ENCODE results near the gene ARHGEF17.

ARHGEF17 gene

DNA sequence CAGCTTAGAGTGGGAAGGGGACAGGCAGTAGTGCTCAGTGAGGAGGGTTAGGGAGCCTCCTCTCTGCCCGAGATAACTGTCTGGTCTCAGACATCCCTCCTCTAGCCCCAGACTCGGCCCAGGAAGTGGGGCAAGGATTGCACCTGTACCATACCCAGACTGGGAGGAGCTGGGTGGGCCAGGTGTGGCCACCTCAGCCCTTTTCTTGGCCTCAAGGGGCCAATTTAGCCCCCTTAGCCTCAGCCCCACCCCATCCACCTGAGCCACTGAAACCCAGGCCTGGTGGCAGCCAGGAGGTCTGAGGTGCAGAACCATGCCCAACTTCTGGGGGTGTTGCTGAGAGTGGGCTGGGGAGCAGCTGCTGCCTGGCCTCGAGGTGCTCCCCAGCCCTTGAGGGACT is 74.7 kb downstream of the ARHGEF17 start:
- H3K4me1 ChIP-seq (ENCODE audit: control insufficient read depth, low read depth, low read length), result no peaks in the 10 kb centered on the region
- no peaks in the 10 kb centered on the region for H3K9me3 ChIP-seq (ENCODE audit: control insufficient read depth, low read depth, low read length)
- H3K27me3 ChIP-seq (ENCODE audit: control insufficient read depth, insufficient read depth, low read length), result no peaks in the 10 kb centered on the region
- no peak overlapping the region for H3K4me3 ChIP-seq (ENCODE audit: low read length)
- H3K27ac ChIP-seq (ENCODE audit: low read length), result no peak overlapping the region
- no peaks in the 10 kb centered on the region for H3K36me3 ChIP-seq (ENCODE audit: control insufficient read depth, low read depth, low read length)
- H3K9ac ChIP-seq (ENCODE audit: low read length), result no peak overlapping the region

DNA sequence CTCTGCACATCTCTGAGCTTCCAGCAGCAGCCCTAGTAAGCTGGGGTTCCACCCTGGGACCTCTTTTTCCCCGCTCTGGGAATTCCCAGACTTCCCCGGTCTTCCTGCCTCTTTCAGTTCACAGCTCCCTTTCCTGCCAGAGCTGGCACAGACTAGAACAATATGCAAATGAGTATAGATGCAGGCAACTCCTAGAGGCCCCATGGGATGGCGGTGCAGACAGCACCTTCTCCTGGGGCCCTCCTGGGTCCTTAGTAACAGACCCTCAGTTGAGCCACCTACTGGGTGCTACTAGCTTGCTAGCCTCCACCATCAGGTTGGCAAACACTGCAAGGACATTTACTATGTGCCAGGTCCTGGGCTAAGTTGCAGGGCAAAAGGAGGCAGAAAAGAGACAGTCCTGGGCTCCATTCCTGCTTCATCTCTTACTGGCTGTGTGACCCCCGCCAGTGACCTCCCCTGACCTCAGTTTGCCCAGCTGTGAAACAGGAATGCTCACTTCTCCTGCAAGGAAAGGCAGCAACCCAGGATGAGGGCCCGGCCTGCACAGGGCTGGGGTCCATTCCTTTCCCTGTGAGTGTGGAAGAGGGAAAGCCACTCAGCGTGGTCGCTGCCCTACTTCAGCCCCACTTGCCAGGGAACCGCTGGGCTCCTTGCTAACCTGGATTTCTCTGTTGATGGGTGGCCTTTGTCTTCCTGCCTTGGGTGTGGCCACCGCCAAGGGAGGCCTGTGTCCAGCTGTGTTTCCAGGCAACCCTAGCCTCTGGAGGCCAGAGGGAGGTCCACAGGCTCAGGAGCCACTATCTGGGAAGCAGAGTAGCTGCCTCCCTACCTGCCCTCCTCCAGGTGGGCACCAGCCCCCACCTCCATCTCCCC is 75.4 kb downstream of the ARHGEF17 start:
- Histone ChIP-seq H3K4me1 (ENCODE audit: control insufficient read depth, low read depth, low read length) (no peaks in the 10 kb centered on the region), H3K27me3 (ENCODE audit: control insufficient read depth, insufficient read depth, low read length) (no peaks in the 10 kb centered on the region), H3K9me3 (ENCODE audit: control insufficient read depth, low read depth, low read length) (no peaks in the 10 kb centered on the region), H3K9ac (ENCODE audit: low read length) (no peak overlapping the region), H3K27ac (ENCODE audit: low read length) (no peak overlapping the region), H3K36me3 (ENCODE audit: control insufficient read depth, low read depth, low read length) (no peaks in the 10 kb centered on the region), H3K4me3 (ENCODE audit: low read length) (no peak overlapping the region)

GRCh38 chr11:73384125-73384441 is 76.0 kb downstream of the ARHGEF17 start:
- no peak overlapping the region for H3K4me3 ChIP-seq (ENCODE audit: low read length)
- H3K4me1 ChIP-seq (ENCODE audit: control insufficient read depth, low read depth, low read length), result no peaks in the 10 kb centered on the region
- no peak overlapping the region for H3K9ac ChIP-seq (ENCODE audit: low read length)
- no peaks in the 10 kb centered on the region for H3K27me3 ChIP-seq (ENCODE audit: control insufficient read depth, insufficient read depth, low read length)
- H3K36me3 ChIP-seq (ENCODE audit: control insufficient read depth, low read depth, low read length), result no peaks in the 10 kb centered on the region
- no peak overlapping the region for H3K27ac ChIP-seq (ENCODE audit: low read length)
- no peaks in the 10 kb centered on the region for H3K9me3 ChIP-seq (ENCODE audit: control insufficient read depth, low read depth, low read length)

DNA sequence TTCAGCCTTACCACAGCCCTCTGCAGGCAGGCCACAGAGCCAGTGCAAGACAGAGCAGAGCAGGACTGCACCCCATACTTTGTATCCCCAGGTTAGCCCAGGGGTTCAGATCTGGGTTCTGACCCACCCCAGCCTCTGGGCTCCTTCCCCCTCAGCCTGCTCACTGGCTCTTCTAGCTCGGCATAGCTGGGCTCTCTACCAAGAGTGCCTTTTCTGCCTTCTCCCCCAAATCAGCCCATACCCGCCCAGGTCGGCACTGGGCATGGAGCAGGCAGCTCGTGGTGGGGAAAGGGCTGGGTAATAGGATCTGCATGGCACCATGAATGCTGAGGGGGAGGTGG is 76.4 kb downstream of the ARHGEF17 start:
- H3K4me3 ChIP-seq (ENCODE audit: low read length), result no peak overlapping the region
- no peaks in the 10 kb centered on the region for H3K4me1 ChIP-seq (ENCODE audit: control insufficient read depth, low read depth, low read length)
- H3K27ac ChIP-seq (ENCODE audit: low read length), result no peak overlapping the region
- H3K27me3 ChIP-seq (ENCODE audit: control insufficient read depth, insufficient read depth, low read length), result no peaks in the 10 kb centered on the region
- no peak overlapping the region for H3K9ac ChIP-seq (ENCODE audit: low read length)
- no peaks in the 10 kb centered on the region for H3K9me3 ChIP-seq (ENCODE audit: control insufficient read depth, low read depth, low read length)
- no peaks in the 10 kb centered on the region for H3K36me3 ChIP-seq (ENCODE audit: control insufficient read depth, low read depth, low read length)

DNA sequence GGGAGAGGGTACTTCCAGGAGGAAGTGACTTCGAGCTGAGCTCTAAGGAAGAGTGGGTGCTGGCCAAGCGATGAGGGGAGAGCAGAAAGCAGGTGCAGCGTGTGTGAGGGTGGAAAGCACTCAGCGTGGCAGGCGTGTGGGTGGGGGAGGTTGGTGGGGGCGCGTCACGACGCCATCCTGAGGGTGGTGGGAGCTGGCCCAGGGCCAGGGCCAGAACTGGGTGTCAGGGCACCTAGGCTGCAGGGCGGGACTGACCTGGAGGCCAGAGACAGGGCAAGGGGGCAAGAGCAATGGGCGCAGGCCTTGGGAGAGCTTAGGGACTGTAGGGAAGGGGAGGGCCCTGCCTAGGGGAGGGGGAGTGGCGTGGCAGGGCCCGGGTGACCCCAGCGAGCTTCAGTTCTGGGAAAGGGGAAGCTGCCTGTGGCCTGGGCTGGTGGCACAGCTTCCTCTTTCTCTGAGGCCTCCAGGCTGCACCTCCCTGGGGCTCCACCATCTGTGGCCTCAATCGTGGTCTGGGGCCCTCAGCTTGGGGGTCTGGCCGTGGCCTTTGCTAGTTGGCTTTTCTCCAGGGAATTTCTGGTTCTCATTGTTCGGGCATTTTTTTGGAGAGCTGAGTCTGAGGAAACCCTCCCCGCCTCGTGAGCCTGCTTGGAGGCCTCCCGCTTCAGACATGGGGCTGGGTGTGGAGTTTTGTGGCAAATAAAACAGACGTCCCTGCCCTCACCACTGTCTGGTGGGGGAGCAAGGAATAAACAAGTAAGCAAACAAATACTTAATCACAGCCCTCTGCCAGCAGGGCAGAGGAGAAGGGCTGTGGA is 77.0 kb downstream of the ARHGEF17 start:
- Histone ChIP-seq H3K27me3 (ENCODE audit: control insufficient read depth, insufficient read depth, low read length) (no peaks in the 10 kb centered on the region), H3K9me3 (ENCODE audit: control insufficient read depth, low read depth, low read length) (no peaks in the 10 kb centered on the region), H3K4me1 (ENCODE audit: control insufficient read depth, low read depth, low read length) (no peaks in the 10 kb centered on the region), H3K9ac (ENCODE audit: low read length) (no peak overlapping the region), H3K36me3 (ENCODE audit: control insufficient read depth, low read depth, low read length) (no peaks in the 10 kb centered on the region), H3K27ac (ENCODE audit: low read length) (no peak overlapping the region), H3K4me3 (ENCODE audit: low read length) (no peak overlapping the region)

GRCh38 chr11:73386016-73386415 is 77.9 kb downstream of the ARHGEF17 start:
- H3K9me3 ChIP-seq (ENCODE audit: control insufficient read depth, low read depth, low read length), result no peaks in the 10 kb centered on the region
- no peak overlapping the region for H3K27ac ChIP-seq (ENCODE audit: low read length)
- H3K4me3 ChIP-seq (ENCODE audit: low read length), result no peak overlapping the region
- no peaks in the 10 kb centered on the region for H3K4me1 ChIP-seq (ENCODE audit: control insufficient read depth, low read depth, low read length)
- no peaks in the 10 kb centered on the region for H3K36me3 ChIP-seq (ENCODE audit: control insufficient read depth, low read depth, low read length)
- no peak overlapping the region for H3K9ac ChIP-seq (ENCODE audit: low read length)
- no peaks in the 10 kb centered on the region for H3K27me3 ChIP-seq (ENCODE audit: control insufficient read depth, insufficient read depth, low read length)

DNA sequence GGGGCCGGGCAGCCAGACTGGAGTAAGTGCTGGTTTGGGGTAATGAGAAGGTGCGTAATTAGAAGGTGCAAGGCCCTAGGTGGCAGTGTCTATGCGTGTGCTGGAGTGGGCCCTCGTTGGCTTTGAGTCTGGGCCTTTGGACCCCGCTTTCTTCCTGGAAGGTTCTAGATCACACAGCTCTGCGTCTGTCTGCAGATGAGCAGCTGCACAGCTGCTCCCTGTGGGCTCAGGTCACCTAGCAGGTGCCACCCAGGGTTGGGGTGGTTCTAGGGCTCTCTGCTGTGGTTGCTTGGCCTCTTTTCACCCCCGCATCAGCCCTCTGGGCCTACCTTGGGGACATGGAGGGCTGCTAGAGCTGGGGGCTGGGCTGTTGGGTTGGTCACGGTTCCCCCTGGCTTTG is 78.5 kb downstream of the ARHGEF17 start:
- no peaks in the 10 kb centered on the region for H3K27me3 ChIP-seq (ENCODE audit: control insufficient read depth, insufficient read depth, low read length)
- no peaks in the 10 kb centered on the region for H3K4me1 ChIP-seq (ENCODE audit: control insufficient read depth, low read depth, low read length)
- H3K4me3 ChIP-seq (ENCODE audit: low read length), result no peak overlapping the region
- H3K9ac ChIP-seq (ENCODE audit: low read length), result no peak overlapping the region
- H3K27ac ChIP-seq (ENCODE audit: low read length), result no peak overlapping the region
- H3K36me3 ChIP-seq (ENCODE audit: control insufficient read depth, low read depth, low read length), result no peaks in the 10 kb centered on the region
- no peaks in the 10 kb centered on the region for H3K9me3 ChIP-seq (ENCODE audit: control insufficient read depth, low read depth, low read length)

GRCh38 chr11:73387594-73388264 is 79.7 kb downstream of the ARHGEF17 start:
- Histone ChIP-seq H3K27ac (ENCODE audit: low read length) (no peak overlapping the region), H3K4me3 (ENCODE audit: low read length) (no peak overlapping the region), H3K4me1 (ENCODE audit: control insufficient read depth, low read depth, low read length) (no peaks in the 10 kb centered on the region), H3K9me3 (ENCODE audit: control insufficient read depth, low read depth, low read length) (no peaks in the 10 kb centered on the region), H3K9ac (ENCODE audit: low read length) (no peak overlapping the region), H3K36me3 (ENCODE audit: control insufficient read depth, low read depth, low read length) (no peaks in the 10 kb centered on the region), H3K27me3 (ENCODE audit: control insufficient read depth, insufficient read depth, low read length) (no peaks in the 10 kb centered on the region)

DNA sequence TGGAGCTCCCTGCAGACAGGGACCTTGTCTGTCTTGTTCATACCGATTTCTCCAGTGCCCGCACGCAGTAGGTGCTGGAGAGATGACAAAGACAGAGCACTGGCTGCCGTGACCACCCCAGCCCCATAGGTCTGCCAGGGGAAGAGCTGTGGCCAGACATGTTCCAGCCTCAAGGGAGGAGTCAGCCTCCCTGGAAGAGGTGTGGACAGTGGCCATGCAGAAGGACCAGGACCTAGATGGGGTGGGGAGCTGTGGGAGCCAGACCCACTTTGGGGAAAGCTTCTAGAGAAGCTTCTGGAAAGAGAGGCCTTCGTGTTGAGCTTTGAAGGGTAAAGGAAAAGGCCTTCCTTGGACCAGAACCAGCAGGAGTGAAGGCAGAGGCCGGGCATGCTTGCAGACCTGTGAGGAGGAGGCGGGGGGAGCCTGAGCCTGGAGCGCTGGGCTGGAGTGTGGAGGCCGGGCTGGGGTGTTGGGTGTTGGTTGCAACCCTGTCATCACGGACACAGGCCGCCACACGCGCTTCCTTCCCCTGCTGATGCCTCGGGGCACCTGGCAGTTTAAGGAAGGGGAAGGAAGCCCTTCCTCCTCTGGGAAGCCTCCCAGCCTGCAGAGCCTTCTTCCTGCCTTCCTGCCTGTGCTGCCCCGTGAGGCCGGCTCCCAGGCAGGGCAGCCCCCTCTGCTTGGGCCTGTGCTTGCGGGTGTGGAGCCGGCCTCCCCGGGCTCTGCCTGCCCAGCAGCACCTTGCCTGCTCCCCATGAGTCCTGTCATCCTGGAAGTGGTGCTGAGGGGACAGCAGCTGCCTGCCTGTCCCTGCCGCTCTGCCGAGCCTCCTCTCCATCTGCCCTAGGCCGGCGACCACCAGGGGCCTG is 80.4 kb downstream of the ARHGEF17 start:
- H3K27me3 ChIP-seq (ENCODE audit: control insufficient read depth, insufficient read depth, low read length), result no peaks in the 10 kb centered on the region
- no peak overlapping the region for H3K4me3 ChIP-seq (ENCODE audit: low read length)
- H3K27ac ChIP-seq (ENCODE audit: low read length), result no peak overlapping the region
- no peaks in the 10 kb centered on the region for H3K9me3 ChIP-seq (ENCODE audit: control insufficient read depth, low read depth, low read length)
- no peak overlapping the region for H3K9ac ChIP-seq (ENCODE audit: low read length)
- H3K36me3 ChIP-seq (ENCODE audit: control insufficient read depth, low read depth, low read length), result no peaks in the 10 kb centered on the region
- H3K4me1 ChIP-seq (ENCODE audit: control insufficient read depth, low read depth, low read length), result no peaks in the 10 kb centered on the region

DNA sequence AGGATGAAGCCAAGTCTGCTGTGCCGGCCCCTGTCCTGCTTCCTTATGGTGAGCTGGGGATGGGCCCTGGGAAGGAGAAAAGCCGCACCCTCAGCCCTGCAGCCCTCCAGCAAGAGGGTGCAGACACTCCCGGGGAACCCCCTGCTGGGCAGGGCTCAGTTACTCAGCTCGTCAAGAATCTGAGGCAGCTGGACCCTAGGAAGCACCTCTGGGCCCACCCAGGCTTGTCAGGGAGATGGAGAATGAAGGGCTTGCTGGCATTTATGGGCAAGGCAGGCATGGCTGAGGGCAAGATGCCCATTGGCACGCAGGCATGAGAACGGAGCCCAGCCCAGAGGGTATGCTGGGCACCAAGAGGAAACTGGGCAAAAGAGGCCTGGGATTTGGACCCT is 81.1 kb downstream of the ARHGEF17 start:
- Histone ChIP-seq H3K4me1 (ENCODE audit: control insufficient read depth, low read depth, low read length) (no peaks in the 10 kb centered on the region), H3K36me3 (ENCODE audit: control insufficient read depth, low read depth, low read length) (no peaks in the 10 kb centered on the region), H3K9me3 (ENCODE audit: control insufficient read depth, low read depth, low read length) (no peaks in the 10 kb centered on the region), H3K9ac (ENCODE audit: low read length) (no peak overlapping the region), H3K4me3 (ENCODE audit: low read length) (no peak overlapping the region), H3K27ac (ENCODE audit: low read length) (no peak overlapping the region), H3K27me3 (ENCODE audit: control insufficient read depth, insufficient read depth, low read length) (no peaks in the 10 kb centered on the region)

- no peaks in the 10 kb centered on the region for H3K9me3 ChIP-seq (ENCODE audit: control insufficient read depth, low read depth, low read length)
- H3K9ac ChIP-seq (ENCODE audit: low read length), result no peak overlapping the region
- no peak overlapping the region for H3K27ac ChIP-seq (ENCODE audit: low read length)
- H3K27me3 ChIP-seq (ENCODE audit: control insufficient read depth, insufficient read depth, low read length), result no peaks in the 10 kb centered on the region
- H3K4me3 ChIP-seq (ENCODE audit: low read length), result no peak overlapping the region
- H3K36me3 ChIP-seq (ENCODE audit: control insufficient read depth, low read depth, low read length), result no peaks in the 10 kb centered on the region
- no peaks in the 10 kb centered on the region for H3K4me1 ChIP-seq (ENCODE audit: control insufficient read depth, low read depth, low read length)
These were observed 81.8 kb downstream of the ARHGEF17 start for GRCh38 chr11:73389916-73390315.
